GM10266 (cell line): ENCODE data around the gene CPTP.
"Not testable (repeated sequence)": the region's sequence is repeated elsewhere in the genome, so short reads cannot be mapped to it uniquely, and the experiment has no call there.

Experiments used
- DNase-seq: peaks from one replicate; pipeline ENCODE4 v3.0.0; 2012; ENCODE audit errors: extremely low spot score
- CTCF ChIP-seq: IDR thresholded peaks from 2 replicates; pipeline ENCODE4 v1.5.1; 2012; ENCODE audit warnings: mild to moderate bottlenecking, low read depth; ENCODE audit not compliant: control insufficient read depth, insufficient read depth; ENCODE audit errors: missing control alignments

Gene CPTP

DNA sequence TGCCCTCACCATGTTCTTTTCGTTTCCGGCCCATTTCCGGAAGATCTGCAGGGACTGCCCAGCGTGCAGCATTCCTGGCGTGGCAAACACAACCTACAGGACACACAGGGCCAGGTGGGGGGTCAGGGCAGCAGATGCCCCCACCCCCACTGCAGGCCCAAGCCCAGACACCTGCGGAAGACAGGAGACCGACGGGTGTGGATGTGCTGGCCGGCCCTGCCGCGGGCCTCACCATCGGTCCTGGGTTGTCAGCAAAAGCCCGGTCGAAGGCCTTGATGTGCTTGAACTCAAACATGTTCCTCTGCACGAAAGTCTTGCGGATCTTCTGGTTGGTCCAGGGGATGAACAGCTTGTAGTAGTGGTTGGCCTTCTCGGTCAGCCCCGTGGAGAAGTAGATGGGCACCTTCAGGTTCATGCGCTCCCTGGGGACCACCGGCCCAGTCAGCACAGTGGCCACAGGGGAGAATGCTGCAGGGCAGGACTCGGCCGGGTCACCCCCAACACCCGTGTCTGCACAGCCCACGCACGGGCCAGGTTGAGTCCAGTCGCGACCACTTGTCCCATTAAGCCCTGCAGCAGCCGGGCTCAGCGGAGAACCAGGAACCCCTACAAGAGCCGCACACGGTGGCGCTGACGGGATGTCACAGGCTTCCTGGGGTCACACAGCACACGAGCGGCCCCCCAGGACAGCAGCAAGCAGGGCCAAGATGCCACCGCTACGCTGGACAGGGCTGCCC, 10.9 kb upstream of the CPTP start:
- TF ChIP-seq CTCF, result no peak
- no peak for DNase-seq

DNA sequence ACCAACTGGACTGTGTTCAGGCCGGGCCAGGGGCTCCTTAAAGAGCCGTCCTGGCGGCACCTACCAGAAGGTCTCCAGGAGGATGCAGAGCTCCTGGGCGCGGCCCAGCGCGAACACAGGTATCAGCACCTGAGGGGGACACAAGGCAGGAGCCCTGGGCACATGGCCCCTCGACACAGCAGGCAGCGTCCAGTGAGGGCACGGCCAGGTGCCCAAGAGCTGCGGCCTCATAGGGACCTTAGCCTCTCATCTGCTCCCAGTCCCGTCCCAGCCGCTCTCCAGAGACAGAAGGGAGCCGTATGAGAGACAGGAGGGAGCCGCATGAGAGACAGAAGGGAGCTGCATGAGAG, 10.4 kb upstream of the CPTP start:
- no peak for DNase-seq
- TF ChIP-seq CTCF, result no peak

GRCh38 chr1:1314678-1315335, 9.8 kb upstream of the CPTP start:
- DNase-seq, result no peak

GRCh38 chr1:1315435-1315954, 9.1 kb upstream of the CPTP start:
- DNase-seq, result no peak
- TF ChIP-seq CTCF, result no peak

More at GRCh38 chr1:1314678-1315335, 9.8 kb upstream of the CPTP start:
- no peak for TF ChIP-seq CTCF

- DNase-seq, result not testable (repeated sequence)
Measured at GRCh38 chr1:1316199-1316598, 8.4 kb upstream of the CPTP start.

DNA sequence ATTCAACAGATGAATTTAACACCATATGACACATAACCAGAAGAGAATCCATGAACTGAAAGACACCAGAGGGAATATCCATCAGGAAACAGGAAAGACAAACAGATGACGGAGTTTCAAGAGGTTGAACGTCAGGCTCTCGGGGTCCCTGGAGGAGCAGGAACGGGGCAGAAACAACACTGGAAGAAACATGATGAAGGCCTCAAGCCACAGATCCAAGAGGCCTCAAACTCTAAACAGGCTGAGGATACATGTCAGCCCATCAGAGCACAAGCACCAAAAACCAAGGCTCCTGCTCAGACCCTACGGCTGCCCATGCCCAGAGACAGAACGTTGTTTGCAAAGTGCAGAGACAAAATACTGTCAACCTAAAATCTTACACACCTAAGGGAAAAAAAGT, 7.2 kb upstream of the CPTP start:
- no peak for DNase-seq

GRCh38 chr1:1318131-1318652, 6.4 kb upstream of the CPTP start:
- no peak for DNase-seq
- TF ChIP-seq CTCF, result no peak

More for the DNA sequence above, 7.2 kb upstream of the CPTP start:
- no peak for TF ChIP-seq CTCF
